GM19463 (cell line): ENCODE results near the gene KDM2A.

ENCODE experiments used
- ATAC-seq: cut with Tn5 transposase; IDR thresholded peaks from one replicate; pipeline ENCODE4 v1.9.1; 2021; ENCODE audit warnings: mild to moderate bottlenecking, moderate library complexity; ENCODE audit not compliant: unreplicated experiment

KDM2A gene

GRCh38 chr11:67282876-67283371 is 163.9 kb downstream of the KDM2A start:
- no peak for ATAC-seq

- ATAC-seq = no peak
Observed at GRCh38 chr11:67283481-67283963, 164.5 kb downstream of the KDM2A start.

DNA sequence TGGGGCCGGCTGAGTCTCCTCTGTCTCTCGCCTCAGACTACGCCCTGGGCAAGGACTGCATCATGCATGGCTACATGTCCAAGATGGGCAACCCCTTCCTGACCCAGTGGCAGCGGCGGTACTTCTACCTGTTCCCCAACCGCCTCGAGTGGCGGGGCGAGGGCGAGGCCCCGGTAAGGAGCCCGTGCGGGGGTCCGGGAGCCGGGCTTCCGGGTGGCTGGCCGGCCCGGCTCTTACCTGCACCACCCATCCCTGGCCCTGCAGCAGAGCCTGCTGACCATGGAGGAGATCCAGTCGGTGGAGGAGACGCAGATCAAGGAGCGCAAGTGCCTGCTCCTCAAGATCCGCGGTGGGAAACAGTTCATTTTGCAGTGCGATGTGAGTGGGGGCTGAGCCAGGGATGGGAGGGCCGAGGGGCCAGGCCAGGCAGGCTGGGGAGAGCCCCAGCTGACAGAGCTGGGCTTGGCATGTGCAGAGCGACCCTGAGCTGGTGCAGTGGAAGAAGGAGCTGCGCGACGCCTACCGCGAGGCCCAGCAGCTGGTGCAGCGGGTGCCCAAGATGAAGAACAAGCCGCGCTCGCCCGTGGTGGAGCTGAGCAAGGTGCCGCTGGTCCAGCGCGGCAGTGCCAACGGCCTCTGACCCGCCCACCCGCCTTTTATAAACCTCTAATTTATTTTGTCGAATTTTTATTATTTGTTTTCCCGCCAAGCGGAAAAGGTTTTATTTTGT is 165.9 kb downstream of the KDM2A start:
- ATAC-seq = no peak

GRCh38 chr11:67285541-67286498 is 166.8 kb downstream of the KDM2A start:
- ATAC-seq = no peak

GRCh38 chr11:67286621-67287333 is 167.7 kb downstream of the KDM2A start:
- ATAC-seq = no peak

DNA sequence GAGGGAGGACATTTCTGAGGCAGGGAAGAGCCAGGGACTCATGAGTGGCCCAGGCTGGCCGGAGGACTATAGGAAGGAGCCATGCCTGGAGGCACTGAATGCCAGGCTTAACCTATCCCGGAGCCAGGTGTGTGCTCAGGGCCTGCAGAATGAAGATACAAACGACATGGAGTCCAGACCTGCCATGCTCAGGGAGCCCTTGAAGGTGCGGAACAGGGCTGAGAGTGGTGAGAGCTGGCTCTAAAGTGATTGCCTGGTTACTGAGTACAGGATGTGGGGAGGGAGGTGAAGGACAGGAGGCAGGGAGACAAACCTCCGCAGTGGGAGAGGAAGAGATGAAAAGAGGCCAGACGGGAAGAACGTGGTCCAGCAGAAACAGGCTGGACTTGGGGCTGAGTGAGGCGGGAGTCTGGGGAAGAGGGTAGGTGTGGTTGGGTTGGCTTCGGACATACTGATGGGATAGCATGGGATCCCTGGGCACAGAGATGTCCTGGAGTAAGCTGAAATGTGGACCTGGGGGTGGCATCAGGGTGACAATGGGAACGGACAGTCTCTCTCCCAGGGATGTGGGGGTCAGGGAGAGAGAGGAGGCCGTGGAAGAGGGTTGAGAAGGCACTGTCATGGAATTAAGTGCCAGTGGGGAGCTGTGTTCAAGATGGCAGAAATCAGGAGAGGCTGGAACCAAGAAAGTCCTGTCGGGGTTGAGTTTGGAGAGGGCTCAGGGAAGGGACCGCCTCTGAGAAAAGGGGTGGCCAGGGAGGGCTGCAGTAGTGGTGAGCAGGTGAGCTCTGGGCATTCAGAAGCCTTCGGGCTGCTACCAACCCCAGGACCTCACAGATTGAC is 168.5 kb downstream of the KDM2A start:
- no peak for ATAC-seq

DNA sequence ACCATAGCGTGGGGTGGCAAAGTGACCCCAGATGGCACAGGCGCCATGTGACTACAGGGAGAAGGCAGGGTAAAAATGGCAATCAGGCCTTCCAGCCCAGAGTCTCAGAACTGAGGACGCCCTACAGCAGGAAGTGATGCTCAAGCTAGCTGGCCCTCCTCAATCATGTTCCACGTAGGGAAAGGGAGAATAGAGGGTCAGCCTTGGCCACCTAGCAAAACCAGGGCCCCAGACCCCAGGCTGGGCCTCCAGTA is 169.1 kb downstream of the KDM2A start:
- no peak for ATAC-seq

GRCh38 chr11:67288452-67289225 is 169.6 kb downstream of the KDM2A start:
- ATAC-seq = peak; percentile 70

DNA sequence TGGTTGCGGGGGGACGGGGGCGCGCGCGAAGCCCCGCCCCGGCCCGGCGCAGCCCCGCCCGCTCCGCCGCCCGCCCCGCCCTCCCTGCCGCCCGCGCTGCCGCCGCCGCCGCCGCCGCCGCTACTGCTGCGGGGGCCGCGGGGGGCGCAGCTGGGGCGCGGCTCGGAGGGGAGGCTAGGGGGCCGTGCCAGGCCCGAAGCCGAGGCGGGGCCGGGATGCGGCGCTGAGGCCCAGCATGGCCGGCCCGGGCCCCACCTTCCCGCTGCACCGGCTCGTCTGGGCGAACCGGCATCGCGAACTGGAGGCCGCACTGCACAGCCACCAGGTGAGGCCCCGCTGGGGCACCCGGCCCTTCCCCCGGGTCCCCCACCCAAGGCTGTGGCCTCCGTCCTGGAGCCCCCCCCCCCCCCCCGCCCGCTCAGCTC is 170.2 kb downstream of the KDM2A start, which contains the start of gene ANKRD13D:
ANKRD13D (plus strand) TSS at position 78 of the 425 bp plus-strand sequence; CDS start at position 236, 158 bp downstream.
- peak; percentile 44 for ATAC-seq

DNA sequence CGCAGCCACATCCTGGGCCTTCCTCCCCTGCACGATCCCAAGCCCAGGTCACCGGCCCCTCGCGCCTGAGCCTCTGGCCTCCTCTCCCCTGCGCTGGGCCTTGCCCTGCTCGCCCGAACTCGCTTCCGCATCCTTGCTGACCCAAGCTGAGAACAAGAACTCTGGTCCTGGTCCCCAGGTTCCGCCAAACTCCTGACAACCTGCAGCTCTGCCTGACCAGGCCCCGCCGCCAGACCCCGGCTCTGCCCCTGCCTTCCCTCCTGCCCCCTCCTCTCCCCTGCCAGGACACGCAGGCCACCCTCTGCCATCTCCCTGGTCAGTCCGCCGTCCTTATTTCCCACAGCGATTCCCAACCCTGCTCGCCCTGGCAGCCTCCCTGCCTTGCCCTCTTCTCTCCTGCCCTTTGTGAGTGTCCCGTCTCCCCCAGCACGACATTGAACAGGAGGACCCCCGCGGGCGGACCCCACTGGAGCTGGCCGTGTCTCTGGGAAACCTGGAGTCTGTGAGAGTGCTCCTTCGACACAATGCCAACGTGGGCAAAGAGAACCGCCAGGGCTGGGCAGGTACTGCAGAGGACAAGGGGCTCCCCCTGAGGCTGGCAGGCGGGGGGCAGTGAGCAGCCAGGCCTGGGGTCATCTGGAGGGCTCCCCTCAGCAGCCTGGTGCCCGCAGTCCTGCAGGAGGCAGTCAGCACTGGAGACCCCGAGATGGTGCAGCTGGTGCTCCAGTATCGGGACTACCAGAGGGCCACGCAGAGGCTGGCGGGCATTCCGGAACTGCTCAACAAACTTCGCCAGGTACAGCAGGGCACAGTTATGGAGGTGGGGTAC is 170.8 kb downstream of the KDM2A start:
- no peak for ATAC-seq

GRCh38 chr11:67290801-67291200 is 171.7 kb downstream of the KDM2A start:
- no peak for ATAC-seq

- no peak for ATAC-seq
Observed at GRCh38 chr11:67291481-67292381, 172.7 kb downstream of the KDM2A start.

DNA sequence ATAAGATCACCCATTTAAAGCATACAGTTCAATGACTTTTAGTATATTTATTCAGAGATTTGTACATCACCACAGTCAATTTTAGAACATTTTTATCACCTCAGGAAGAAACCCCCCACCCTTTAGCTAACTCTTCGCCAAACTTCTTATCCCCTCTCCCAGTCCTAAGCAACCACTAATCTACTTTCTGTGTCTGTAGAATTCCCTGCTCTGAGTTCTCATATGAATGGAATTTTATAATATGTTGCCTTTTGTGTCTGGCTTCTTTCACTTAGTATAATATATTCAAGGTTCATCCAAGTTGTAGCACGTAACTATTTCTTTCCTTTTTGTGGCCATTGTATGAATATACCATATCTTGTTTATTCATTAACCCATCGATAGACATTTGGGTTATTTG is 173.6 kb downstream of the KDM2A start:
- no peak for ATAC-seq

- ATAC-seq = no peak
Observed at GRCh38 chr11:67293090-67293489, 174.0 kb downstream of the KDM2A start.

- ATAC-seq = no peak
Observed at GRCh38 chr11:67295846-67296245, 176.8 kb downstream of the KDM2A start.

- ATAC-seq = no peak
Observed at GRCh38 chr11:67298786-67299185, 179.7 kb downstream of the KDM2A start.

- no peak for ATAC-seq
Observed at GRCh38 chr11:67299471-67300191, 180.6 kb downstream of the KDM2A start.
